Right atrium auricular region (tissue), 2 donors: ENCODE data around the gene ALDH1L1. TPM values are rescaled to one million over a fixed set of nuclear protein-coding genes. Genes with fewer than 3 reads are reported as not detected.
A peak's percentile ranks its signal among the peaks of the same experiment; 100 is the strongest.

Experiments
- DNase-seq: peaks from one replicate; pipeline ENCODE4 v3.0.0-alpha.2; 2019; ENCODE audit warnings: low spot score
- H3K27ac ChIP-seq, 2 donors: fragments of 200-600 bp; sonication (generic); 1 replicate in 1 of 2; 2 replicates in 1 of 2; pipeline ENCODE4 v1.5.1; 2016 to 2019
- H3K27me3 ChIP-seq, 2 donors: fragments of 200-600 bp; sonication (generic); one replicate each; pipeline versions ENCODE4 v1.5.1 to v1.6.0; 2017 to 2019
- H3K36me3 ChIP-seq: fragments of 200-600 bp; sonication (generic); one replicate; pipeline ENCODE4 v1.5.1; 2016
- H3K4me1 ChIP-seq, 2 donors: fragments of 200-600 bp; sonication (generic); one replicate each; pipeline versions ENCODE4 v1.5.1 to v1.6.0; 2017 to 2019
- H3K4me3 ChIP-seq, 2 donors: fragments of 200-600 bp; sonication (generic); 1 replicate in 1 of 2; 2 replicates in 1 of 2; pipeline ENCODE4 v1.5.1; 2017 to 2019; ENCODE audit warnings: mild to moderate bottlenecking in 1 of 2, moderate library complexity in 1 of 2
- H3K9me3 ChIP-seq, 2 donors: fragments of 200-600 bp; sonication (generic); one replicate each; pipeline ENCODE4 v1.5.1; 2019
- CTCF ChIP-seq, 2 donors: fragments of 200-600 bp; sonication (generic); IDR thresholded peaks; one replicate each; pipeline ENCODE4 v1.5.1; 2019; ENCODE audit warnings: antibody characterized with exemption in 2 of 2
- total RNA-seq, 2 donors: library from RNA; depleted of rRNA; stranded (reverse); fragments of >200 nt; gene quantifications; one replicate each; pipeline ENCODE4 v1.1.0, GENCODE V29; 2016

Gene ALDH1L1
- total RNA-seq, 2 donors from 2014 or later, result 13.7 to 24.0 TPM

DNA sequence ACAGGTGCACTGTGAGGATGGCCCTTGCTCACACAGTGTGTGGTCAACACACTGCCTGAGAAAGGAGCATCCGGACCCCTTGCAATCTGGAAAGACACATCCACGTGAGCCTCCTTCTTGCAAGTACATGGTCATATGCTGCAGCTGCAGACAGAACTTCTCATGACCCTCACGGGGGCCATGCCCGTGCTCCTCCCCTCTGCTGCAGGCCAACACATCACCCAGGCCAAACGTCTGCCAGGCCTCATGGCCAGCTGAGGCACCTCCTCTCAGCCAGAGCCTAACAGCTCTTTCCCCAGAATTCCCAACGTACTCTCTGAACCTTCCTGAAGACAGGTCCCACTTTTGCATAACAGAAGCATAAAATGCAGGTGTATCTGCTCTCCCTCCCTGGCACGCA lies 121.7 kb downstream of the ALDH1L1 start:
- TF ChIP-seq CTCF (IDR thresholded peaks at IDR 0.05), result no peak
- H3K36me3 ChIP-seq, result no peaks in the 10 kb centered on the region
- no peak for DNase-seq
- H3K4me3 ChIP-seq, result no peak overlapping the region
- H3K27me3 ChIP-seq, result no peaks in the 10 kb centered on the region
- H3K4me1 ChIP-seq, result peaks cover 0 to 37% of the 10 kb centered on the region in 2 donors
- no peak overlapping the region for H3K27ac ChIP-seq
- H3K9me3 ChIP-seq, result no peaks in the 10 kb centered on the region

DNA sequence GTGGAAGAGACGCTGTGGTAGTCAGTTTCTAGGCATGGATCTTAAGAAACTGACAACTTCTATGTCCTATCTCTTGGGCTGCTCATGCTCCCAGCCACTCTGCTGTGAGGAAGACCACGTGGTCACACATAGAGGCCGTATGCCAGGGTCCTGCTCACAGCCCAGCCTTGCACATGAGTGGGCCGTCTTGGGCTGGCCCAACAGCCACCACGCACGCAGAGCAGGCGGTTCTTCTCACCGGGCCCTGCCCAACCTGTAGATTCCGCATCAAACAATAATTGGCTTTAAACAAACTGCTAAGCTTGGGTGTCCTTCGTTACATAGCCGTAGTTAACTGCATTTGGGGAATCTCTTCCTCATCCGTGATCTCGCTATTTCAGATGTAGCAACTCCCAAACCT lies 122.5 kb downstream of the ALDH1L1 start:
- peaks cover 0 to 37% of the 10 kb centered on the region in 2 donors for H3K4me1 ChIP-seq

DNA sequence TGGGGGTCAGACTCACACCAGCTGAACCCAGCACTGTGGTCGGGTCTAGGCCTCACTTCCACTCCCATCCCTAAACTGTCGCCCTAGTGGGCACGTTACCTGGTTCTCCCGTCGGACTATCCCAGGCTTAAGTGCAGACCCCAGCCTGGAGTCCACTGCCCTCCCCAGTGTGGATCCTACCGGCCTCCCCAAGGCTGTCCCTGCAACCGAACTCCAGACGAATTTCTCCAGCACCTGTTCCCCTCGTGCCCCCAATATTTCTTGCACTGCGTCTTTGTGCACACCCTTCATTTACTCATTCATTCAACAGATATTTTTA lies 122.9 kb downstream of the ALDH1L1 start:
- DNase-seq, result no peak
- H3K4me3 ChIP-seq, result no peak overlapping the region
- no peak for TF ChIP-seq CTCF (IDR thresholded peaks at IDR 0.05)
- H3K9me3 ChIP-seq, result no peaks in the 10 kb centered on the region
- no peaks in the 10 kb centered on the region for H3K36me3 ChIP-seq
- no peaks in the 10 kb centered on the region for H3K27me3 ChIP-seq
- H3K4me1 ChIP-seq, result peaks cover 0 to 37% of the 10 kb centered on the region in 2 donors
- H3K27ac ChIP-seq, result peak overlapping the region in 1 of 2 donors; percentile 52

More for the DNA sequence above, 122.5 kb downstream of the ALDH1L1 start:
- DNase-seq, result no peak
- Histone ChIP-seq H3K9me3 (no peaks in the 10 kb centered on the region), H3K27me3 (no peaks in the 10 kb centered on the region), H3K27ac (no peak overlapping the region), H3K4me3 (no peak overlapping the region), H3K36me3 (no peaks in the 10 kb centered on the region)
- TF ChIP-seq CTCF (IDR thresholded peaks at IDR 0.05), result no peak

GRCh38 chr3:126056681-126057500 lies 123.5 kb downstream of the ALDH1L1 start:
- Histone ChIP-seq H3K27me3 (no peaks in the 10 kb centered on the region), H3K4me3 (no peak overlapping the region), H3K27ac (peak overlapping the region; percentile 40 to 52), H3K4me1 (peaks cover 0 to 37% of the 10 kb centered on the region in 2 donors), H3K9me3 (no peaks in the 10 kb centered on the region), H3K36me3 (no peaks in the 10 kb centered on the region)
- peak; percentile 59 for DNase-seq
- TF ChIP-seq CTCF (IDR thresholded peaks at IDR 0.05), result no peak

GRCh38 chr3:126056088-126056487 lies 124.3 kb downstream of the ALDH1L1 start:
- DNase-seq, result no peak
- Histone ChIP-seq H3K36me3 (no peaks in the 10 kb centered on the region), H3K4me3 (no peak overlapping the region), H3K27me3 (no peaks in the 10 kb centered on the region), H3K4me1 (peaks cover 0 to 33% of the 10 kb centered on the region in 2 donors), H3K9me3 (no peaks in the 10 kb centered on the region), H3K27ac (peak overlapping the region in 1 of 2 donors; percentile 52)
- no peak for TF ChIP-seq CTCF (IDR thresholded peaks at IDR 0.05)

GRCh38 chr3:126054870-126055269 lies 125.5 kb downstream of the ALDH1L1 start:
- no peak overlapping the region for H3K27ac ChIP-seq
- DNase-seq, result peak; percentile 4
- H3K36me3 ChIP-seq, result no peaks in the 10 kb centered on the region
- no peaks in the 10 kb centered on the region for H3K27me3 ChIP-seq
- no peak overlapping the region for H3K4me3 ChIP-seq
- H3K9me3 ChIP-seq, result no peaks in the 10 kb centered on the region
- peaks cover 0 to 29% of the 10 kb centered on the region in 2 donors for H3K4me1 ChIP-seq
- TF ChIP-seq CTCF (IDR thresholded peaks at IDR 0.05), result no peak
